GM12891 (cell line): Measurements from ENCODE around the gene CYP4A11.
"Not testable (repeated sequence)": the region's sequence is repeated elsewhere in the genome, so short reads cannot be mapped to it uniquely, and the experiment has no call there.

Source experiments
- POLR2A ChIP-seq: IDR thresholded peaks from 2 replicates; pipeline ENCODE4 v1.6.1; 2011; ENCODE audit warnings: low read depth, low read length, control low read depth
- POLR2AphosphoS5 ChIP-seq: IDR thresholded peaks from 2 replicates; pipeline ENCODE4 v1.6.1; 2011; ENCODE audit warnings: low read depth, low read length, control low read depth

DNA sequence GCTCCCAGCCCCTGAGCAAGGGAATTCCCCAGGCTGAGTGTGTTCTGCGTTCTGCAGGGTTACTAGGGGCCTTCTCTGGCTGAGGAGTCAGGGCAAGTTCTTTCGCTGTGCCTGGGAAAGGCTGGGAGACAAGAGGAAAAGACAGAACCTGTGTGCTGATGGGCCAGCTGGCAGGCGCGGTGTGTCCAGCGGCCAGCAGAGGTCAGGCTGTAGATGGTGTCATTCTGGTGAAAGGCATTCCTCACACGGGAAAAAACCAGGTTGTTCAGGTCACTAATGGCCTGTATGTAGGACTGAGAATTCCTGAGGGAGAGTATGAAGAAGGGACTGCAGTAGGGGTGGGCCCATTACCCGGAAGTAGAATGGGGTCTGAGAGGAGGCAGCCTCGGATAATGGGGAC is 6.4 kb downstream of the CYP4A11 start:
- not testable (repeated sequence) for TF ChIP-seq POLR2A, POLR2AphosphoS5
